ENCODE results near the gene TSPOAP1. TPM values are rescaled to one million over a fixed set of nuclear protein-coding genes. Genes with fewer than 3 reads are reported as not detected.

Gene TSPOAP1
- total RNA-seq, 1 experiment from 2014 or later, result not detected

GRCh38 chr17:58273453-58274104, 55.0 kb downstream of the TSPOAP1 start:
- Mint-ChIP-seq H3K9me3 (ENCODE audit: unreplicated experiment) (no peaks in the 10 kb centered on the region), H3K27me3 (ENCODE audit: insufficient read depth, unreplicated experiment) (peaks cover 13% of the 10 kb centered on the region), H3K36me3 (ENCODE audit: insufficient read depth, unreplicated experiment) (no peaks in the 10 kb centered on the region), H3K4me1 (ENCODE audit: insufficient read depth, unreplicated experiment) (no peaks in the 10 kb centered on the region), H3K27ac (ENCODE audit: low read depth, unreplicated experiment) (no peak overlapping the region), H3K4me3 (ENCODE audit: unreplicated experiment) (no peak overlapping the region)
- no peak for DNase-seq (ENCODE audit: unreplicated experiment)
- BruUV-seq (replicated peaks), result no TSS peak
- no peak for TF ChIP-seq CTCF (IDR thresholded peaks at IDR 0.05; ENCODE audit: unreplicated experiment)
- CTCF ChIA-PET, result no interaction called here
- intact Hi-C loops (cut with micrococcal nuclease), result no loop called here
- POLR2A ChIA-PET, result no interaction called here

- Mint-ChIP-seq H3K4me3 (ENCODE audit: unreplicated experiment) (no peak overlapping the region), H3K9me3 (ENCODE audit: unreplicated experiment) (no peaks in the 10 kb centered on the region), H3K27me3 (ENCODE audit: insufficient read depth, unreplicated experiment) (peaks cover 3% of the 10 kb centered on the region), H3K27ac (ENCODE audit: low read depth, unreplicated experiment) (no peak overlapping the region), H3K4me1 (ENCODE audit: insufficient read depth, unreplicated experiment) (no peaks in the 10 kb centered on the region), H3K36me3 (ENCODE audit: insufficient read depth, unreplicated experiment) (no peaks in the 10 kb centered on the region)
- no peak for DNase-seq (ENCODE audit: unreplicated experiment)
- no TSS peak for BruUV-seq (replicated peaks)
- TF ChIP-seq CTCF (IDR thresholded peaks at IDR 0.05; ENCODE audit: unreplicated experiment), result no peak
- CTCF ChIA-PET, result interaction anchor here (0.6 to 0.7 kb wide), 2 partner anchors 194 to 1199 kb away, joined by 3 to 4 read pairs; no protein-coding TSS in a partner anchor
- POLR2A ChIA-PET, result interaction anchor here (1.0 kb wide), 1 partner anchor 9 kb away, joined by 3 read pairs; no protein-coding TSS in a partner anchor
- intact Hi-C loops (cut with micrococcal nuclease), result no loop called here
Observed at GRCh38 chr17:58272367-58273280, 56.0 kb downstream of the TSPOAP1 start.

GRCh38 chr17:58271216-58271931, 57.2 kb downstream of the TSPOAP1 start:
- intact Hi-C loops (cut with micrococcal nuclease), result no loop called here
- no peak for DNase-seq (ENCODE audit: unreplicated experiment)
- TF ChIP-seq CTCF (IDR thresholded peaks at IDR 0.05; ENCODE audit: unreplicated experiment), result no peak
- Mint-ChIP-seq H3K27ac (ENCODE audit: low read depth, unreplicated experiment) (no peak overlapping the region), H3K36me3 (ENCODE audit: insufficient read depth, unreplicated experiment) (no peaks in the 10 kb centered on the region), H3K4me3 (ENCODE audit: unreplicated experiment) (no peak overlapping the region), H3K9me3 (ENCODE audit: unreplicated experiment) (no peaks in the 10 kb centered on the region), H3K27me3 (ENCODE audit: insufficient read depth, unreplicated experiment) (peaks cover 11% of the 10 kb centered on the region), H3K4me1 (ENCODE audit: insufficient read depth, unreplicated experiment) (no peaks in the 10 kb centered on the region)
- no TSS peak for BruUV-seq (replicated peaks)
- POLR2A ChIA-PET, result no interaction called here
- CTCF ChIA-PET, result interaction anchor here (0.5 kb wide), 1 partner anchor 60 kb away, joined by 3 read pairs; no protein-coding TSS in a partner anchor
